GM15510 (cell line): ENCODE results near the gene CDC25C.
A peak's percentile ranks its signal among the peaks of the same experiment; 100 is the strongest.

Experiments
- POLR2A ChIP-seq: IDR thresholded peaks from 3 replicates; pipeline ENCODE4 v1.6.1; 2011; ENCODE audit warnings: borderline replicate concordance; ENCODE audit not compliant: insufficient read length; ENCODE audit errors: extremely low read depth

Gene CDC25C

GRCh38 chr5:138351517-138351916, 19.9 kb upstream of the CDC25C start:
- no peak for TF ChIP-seq POLR2A

DNA sequence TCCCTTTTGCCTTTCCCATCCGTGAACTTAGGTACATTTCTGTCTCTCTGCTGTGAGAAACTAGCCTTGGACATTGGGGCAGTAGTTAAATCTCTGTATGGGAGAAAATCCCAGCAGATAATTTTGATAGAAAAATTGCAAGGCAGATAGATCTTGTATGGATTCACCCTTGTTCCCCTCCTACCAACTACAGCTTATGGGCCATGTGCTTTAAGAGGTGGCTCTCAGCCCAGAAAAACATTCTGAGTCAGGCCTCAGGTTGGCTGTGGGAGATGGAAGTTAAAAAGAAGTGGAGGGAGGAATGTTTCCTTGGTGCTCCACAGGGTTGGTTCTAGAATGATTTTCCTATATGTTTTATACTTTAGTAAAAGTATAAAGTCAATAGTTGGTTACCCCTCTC, 19.5 kb upstream of the CDC25C start:
- no peak for TF ChIP-seq POLR2A

GRCh38 chr5:138350563-138350890, 18.9 kb upstream of the CDC25C start:
- no peak for TF ChIP-seq POLR2A

GRCh38 chr5:138349852-138350562, 18.4 kb upstream of the CDC25C start:
- no peak for TF ChIP-seq POLR2A

DNA sequence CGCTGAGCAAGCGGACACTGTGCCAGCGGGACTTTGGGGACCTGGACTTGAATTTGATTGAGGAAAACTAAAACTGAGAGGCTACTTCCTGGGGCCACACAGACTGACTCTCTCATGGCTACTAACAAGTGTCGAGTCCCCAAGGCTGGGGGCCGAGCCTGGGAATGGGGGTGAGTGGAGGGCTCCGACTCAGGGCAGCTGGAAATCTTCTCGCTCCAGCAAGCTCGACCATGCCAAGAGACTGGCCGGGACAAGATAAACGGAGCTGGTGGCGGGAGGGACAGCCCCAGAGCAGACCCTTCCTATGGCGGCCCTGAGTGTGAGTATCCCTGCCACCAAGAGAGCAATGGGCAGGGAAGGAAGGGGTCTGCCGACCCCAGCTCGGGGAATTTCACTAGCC, 15.3 kb upstream of the CDC25C start:
- TF ChIP-seq POLR2A = no peak

DNA sequence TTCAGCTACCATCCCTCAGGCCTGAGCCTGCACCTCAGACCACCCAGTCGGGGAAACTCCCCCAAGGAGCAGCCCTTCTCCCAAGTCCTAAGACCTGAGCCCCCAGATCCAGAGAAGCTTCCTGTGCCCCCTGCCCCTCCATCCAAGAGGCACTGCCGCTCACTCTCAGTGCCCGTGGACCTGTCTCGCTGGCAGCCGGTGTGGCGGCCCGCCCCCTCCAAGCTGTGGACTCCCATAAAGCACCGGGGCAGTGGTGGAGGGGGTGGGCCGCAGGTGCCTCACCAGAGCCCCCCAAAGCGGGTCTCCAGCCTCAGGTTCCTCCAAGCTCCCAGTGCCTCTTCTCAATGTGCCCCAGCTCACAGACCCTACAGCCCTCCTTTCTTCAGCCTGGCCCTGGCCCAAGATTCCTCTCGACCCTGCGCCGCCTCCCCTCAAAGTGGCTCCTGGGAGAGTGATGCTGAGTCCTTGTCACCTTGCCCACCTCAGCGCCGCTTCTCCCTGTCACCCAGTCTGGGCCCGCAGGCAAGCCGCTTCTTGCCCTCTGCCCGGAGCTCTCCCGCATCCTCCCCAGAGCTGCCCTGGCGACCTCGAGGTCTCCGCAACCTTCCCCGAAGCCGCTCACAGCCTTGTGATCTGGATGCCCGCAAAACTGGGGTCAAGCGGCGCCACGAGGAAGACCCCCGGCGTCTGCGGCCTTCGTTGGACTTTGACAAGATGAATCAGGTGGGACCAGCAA, 13.5 kb upstream of the CDC25C start:
- TF ChIP-seq POLR2A = no peak

GRCh38 chr5:138340008-138340407, 8.4 kb upstream of the CDC25C start:
- no peak for TF ChIP-seq POLR2A

DNA sequence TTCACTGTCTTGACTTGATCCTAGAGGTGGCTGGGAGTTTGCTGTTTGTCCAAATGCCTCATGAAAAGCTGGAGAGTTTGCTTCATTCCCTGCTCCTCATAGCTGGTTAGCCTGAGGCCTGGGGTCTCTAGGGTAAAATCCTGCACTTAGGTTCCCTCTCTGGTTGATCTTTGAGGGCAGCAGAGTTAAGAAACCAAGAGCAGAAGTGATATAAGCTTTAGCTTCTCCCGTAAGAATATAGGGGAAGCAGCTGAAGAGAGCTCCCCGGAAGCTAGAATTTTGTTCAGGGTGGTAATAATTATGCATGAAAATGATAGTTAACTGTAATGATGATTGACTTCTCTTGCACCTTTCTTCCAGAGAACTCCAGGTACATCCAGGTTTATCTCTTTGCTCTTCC, 7.9 kb upstream of the CDC25C start:
- TF ChIP-seq POLR2A = no peak

DNA sequence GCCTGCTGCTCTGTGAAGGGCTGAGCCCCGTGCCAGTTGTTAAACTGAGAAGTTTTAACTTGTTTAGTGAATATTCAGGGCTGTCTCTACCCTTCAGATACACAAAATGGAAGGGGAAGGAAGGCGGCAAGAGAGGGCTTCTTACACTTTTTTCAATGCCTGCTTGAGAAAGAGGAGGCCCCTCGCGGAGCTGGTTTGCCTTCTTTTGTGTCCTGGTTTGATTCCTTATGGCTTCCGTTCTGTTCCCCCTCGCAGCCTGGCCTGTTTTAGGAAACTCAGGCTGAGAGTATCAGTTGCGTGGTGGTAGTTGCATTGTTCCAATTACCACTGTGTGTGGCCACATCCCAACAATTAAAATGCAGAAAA, 7.5 kb upstream of the CDC25C start:
- no peak for TF ChIP-seq POLR2A

- TF ChIP-seq POLR2A = no peak
These were observed 6.9 kb upstream of the CDC25C start for GRCh38 chr5:138338411-138339090.

DNA sequence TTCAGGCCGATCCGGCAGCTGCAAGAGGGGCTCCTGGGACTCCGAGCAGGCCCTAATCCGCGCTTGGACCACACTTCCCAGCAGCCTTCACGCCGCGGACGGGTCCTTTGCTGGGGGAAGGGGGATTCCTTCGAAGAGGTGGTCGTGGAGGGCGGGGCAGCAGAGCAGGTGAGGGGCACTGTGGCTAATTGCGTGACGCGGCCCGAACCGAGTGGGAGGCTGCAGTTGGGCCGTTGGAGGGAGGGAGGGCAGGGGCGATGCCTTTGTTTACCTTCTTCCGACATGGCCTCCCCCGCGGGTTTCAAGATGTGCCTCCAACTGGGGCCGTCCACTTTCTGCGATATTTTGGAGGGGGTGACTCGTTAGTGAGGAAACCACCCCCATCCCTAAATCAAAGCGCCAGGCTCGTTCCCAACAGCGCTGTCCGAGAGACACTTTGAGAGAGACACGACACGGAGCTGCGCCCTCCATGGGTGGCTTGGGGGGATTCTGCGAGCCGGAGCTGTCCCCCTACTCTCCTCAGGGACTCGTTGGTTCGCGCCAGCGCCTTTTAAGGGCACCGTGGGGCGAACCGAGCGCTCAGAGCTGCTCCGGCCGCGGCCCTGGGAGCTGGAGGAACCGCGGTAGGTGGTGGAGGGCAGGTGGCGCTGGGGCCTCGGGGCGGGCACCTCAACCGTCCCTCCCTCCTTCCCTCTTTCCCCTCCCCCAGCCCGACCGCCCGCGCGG, 6.2 kb upstream of the CDC25C start, which contains the start of gene FAM53C:
FAM53C (plus strand) TSS at position 582 of the 726 bp plus-strand sequence. CDS start 3,070 bp downstream, outside the sequence.
- peak; percentile 100 for TF ChIP-seq POLR2A

GRCh38 chr5:138336952-138337684, 5.5 kb upstream of the CDC25C start:
- TF ChIP-seq POLR2A = no peak

- no peak for TF ChIP-seq POLR2A
These were observed 3.4 kb upstream of the CDC25C start for GRCh38 chr5:138334867-138335447.
